ENCODE results near the gene TP63.

GRCh38 chr3:189635339-189635738 lies 4.2 kb downstream of the TP63 start:
- TF ChIP-seq POLR2AphosphoS5 (IDR thresholded peaks at IDR 0.05; ENCODE audit: low read depth, low read length), result no peak
- TF ChIP-seq POLR2A (IDR thresholded peaks at IDR 0.05; ENCODE audit: low read depth, low read length), result no peak
